Measurements from ENCODE around the gene CFAP97D2. TPM values are rescaled to one million over a fixed set of nuclear protein-coding genes. Genes with fewer than 3 reads are reported as not detected.

The CFAP97D2 gene
- total RNA-seq, 1 donor from 2014 or later = 1.8 TPM

DNA sequence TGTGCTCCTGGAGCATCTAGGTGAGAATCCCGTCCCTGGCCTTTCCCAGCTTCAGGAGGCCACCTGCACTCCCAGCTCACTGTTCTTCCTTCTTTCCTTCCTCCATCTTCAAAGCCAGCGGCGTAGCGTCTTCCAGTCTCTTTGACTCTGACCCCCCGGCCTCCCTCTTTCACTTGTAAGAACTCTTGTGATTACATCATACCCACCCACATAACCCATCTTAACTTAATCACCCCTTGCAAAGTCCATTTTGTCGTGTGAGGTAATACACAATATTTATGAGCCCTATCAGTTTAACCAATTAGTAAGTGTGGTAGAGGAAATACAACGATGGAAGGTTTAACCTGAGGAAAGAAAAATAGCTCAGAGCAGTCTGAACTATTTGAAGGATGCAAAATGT lies 51.1 kb downstream of the CFAP97D2 start:
- DNase-seq (no peak), ATAC-seq (no peak)
- no peak overlapping the region for H3K27ac ChIP-seq
- TF ChIP-seq, protein P1, sequence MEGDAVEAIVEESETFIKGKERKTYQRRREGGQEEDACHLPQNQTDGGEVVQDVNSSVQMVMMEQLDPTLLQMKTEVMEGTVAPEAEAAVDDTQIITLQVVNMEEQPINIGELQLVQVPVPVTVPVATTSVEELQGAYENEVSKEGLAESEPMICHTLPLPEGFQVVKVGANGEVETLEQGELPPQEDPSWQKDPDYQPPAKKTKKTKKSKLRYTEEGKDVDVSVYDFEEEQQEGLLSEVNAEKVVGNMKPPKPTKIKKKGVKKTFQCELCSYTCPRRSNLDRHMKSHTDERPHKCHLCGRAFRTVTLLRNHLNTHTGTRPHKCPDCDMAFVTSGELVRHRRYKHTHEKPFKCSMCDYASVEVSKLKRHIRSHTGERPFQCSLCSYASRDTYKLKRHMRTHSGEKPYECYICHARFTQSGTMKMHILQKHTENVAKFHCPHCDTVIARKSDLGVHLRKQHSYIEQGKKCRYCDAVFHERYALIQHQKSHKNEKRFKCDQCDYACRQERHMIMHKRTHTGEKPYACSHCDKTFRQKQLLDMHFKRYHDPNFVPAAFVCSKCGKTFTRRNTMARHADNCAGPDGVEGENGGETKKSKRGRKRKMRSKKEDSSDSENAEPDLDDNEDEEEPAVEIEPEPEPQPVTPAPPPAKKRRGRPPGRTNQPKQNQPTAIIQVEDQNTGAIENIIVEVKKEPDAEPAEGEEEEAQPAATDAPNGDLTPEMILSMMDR (IDR thresholded peaks at IDR 0.05) = no peak
- intact Hi-C loops (cut with DNase I) = no loop called here
- H3K36me3 ChIP-seq = no peaks in the 10 kb centered on the region
- no peak overlapping the region for H3K4me3 ChIP-seq
- H3K27me3 ChIP-seq (ENCODE audit: low read depth) = peaks cover 11% of the 10 kb centered on the region
- H3K9me3 ChIP-seq = no peaks in the 10 kb centered on the region
- H3K4me1 ChIP-seq = peaks cover 18% of the 10 kb centered on the region

DNA sequence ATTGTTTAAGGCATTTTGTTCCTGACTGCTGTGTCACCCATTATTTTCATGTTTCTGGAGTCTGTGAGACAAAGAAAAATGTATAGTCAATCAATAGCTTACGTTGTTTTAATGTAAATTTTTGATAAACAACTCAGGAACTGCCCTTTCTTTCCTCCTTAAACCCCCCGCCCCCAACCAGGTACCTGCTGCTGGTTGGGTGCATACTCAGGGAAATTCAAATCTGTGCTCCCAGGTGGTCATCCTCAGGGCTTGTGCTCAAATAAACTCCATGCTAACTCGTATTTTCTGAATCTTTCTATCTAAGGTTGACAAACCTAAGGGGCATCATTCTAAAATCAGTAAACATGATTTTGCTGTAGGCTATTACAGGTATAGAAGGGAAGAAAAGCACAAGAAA lies 51.5 kb downstream of the CFAP97D2 start:
- intact Hi-C loops (cut with DNase I) = no loop called here
- Histone ChIP-seq H3K9me3 (no peaks in the 10 kb centered on the region), H3K4me1 (peaks cover 19% of the 10 kb centered on the region), H3K27me3 (ENCODE audit: low read depth) (peaks cover 11% of the 10 kb centered on the region), H3K27ac (no peak overlapping the region), H3K36me3 (no peaks in the 10 kb centered on the region), H3K4me3 (no peak overlapping the region)
- no peak for DNase-seq
- TF ChIP-seq, protein P1 (IDR thresholded peaks at IDR 0.05) = no peak
- ATAC-seq = no peak

DNA sequence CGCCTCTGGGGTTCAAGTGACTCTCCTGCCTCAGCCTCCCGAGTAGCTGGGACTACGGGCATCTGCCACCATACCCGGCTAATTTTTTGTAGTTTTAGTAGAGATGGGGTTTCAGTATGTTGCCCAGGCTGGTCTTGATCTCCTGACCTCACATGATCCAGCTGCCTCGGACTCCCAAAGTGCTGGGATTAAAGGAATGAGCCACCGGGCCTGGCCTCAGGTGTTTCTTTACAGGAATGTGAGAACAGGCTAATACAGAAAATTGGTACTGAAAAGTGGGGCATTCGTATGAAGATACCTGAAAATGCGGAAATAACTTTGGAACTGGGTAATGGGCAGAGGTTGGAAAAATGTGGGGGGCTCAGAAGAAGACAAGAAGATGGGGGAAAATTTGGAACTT lies 52.8 kb downstream of the CFAP97D2 start:
- peaks cover 11% of the 10 kb centered on the region for H3K27me3 ChIP-seq (ENCODE audit: low read depth)
- no peak overlapping the region for H3K4me3 ChIP-seq
- H3K27ac ChIP-seq = no peak overlapping the region
- H3K36me3 ChIP-seq = peaks cover 4% of the 10 kb centered on the region
- intact Hi-C loops (cut with DNase I) = no loop called here
- DNase-seq (no peak), ATAC-seq (no peak)
- TF ChIP-seq, protein P1 (IDR thresholded peaks at IDR 0.05) = no peak
- no peaks in the 10 kb centered on the region for H3K9me3 ChIP-seq
- H3K4me1 ChIP-seq = peaks cover 21% of the 10 kb centered on the region

DNA sequence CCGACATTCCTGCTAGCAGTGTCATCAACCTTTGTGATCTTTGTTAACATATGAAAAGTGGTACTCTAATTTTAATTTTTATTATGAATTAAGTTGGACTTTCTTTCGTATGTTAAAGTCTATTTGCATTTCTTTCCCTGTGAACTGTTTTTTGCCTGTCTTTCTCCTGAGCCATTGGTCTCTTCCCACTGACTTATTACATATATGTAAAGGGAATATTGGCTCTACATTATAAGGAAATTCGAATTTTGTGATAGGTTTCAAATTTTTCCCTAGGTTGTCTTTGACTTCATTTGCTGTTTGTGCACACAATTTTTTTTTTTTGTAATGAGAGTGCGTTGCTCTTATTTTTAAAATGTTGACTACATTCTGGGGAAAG lies 55.2 kb downstream of the CFAP97D2 start:
- peak overlapping the region; percentile 99 for H3K4me3 ChIP-seq
- H3K27me3 ChIP-seq (ENCODE audit: low read depth) = no peaks in the 10 kb centered on the region
- ATAC-seq = no peak
- DNase-seq = no peak
- H3K9me3 ChIP-seq = no peaks in the 10 kb centered on the region
- TF ChIP-seq, protein P1 (IDR thresholded peaks at IDR 0.05) = no peak
- H3K4me1 ChIP-seq = peaks cover 18% of the 10 kb centered on the region
- intact Hi-C loops (cut with DNase I) = no loop called here
- peak overlapping the region; percentile 91 for H3K27ac ChIP-seq
- H3K36me3 ChIP-seq = peaks cover 28% of the 10 kb centered on the region

DNA sequence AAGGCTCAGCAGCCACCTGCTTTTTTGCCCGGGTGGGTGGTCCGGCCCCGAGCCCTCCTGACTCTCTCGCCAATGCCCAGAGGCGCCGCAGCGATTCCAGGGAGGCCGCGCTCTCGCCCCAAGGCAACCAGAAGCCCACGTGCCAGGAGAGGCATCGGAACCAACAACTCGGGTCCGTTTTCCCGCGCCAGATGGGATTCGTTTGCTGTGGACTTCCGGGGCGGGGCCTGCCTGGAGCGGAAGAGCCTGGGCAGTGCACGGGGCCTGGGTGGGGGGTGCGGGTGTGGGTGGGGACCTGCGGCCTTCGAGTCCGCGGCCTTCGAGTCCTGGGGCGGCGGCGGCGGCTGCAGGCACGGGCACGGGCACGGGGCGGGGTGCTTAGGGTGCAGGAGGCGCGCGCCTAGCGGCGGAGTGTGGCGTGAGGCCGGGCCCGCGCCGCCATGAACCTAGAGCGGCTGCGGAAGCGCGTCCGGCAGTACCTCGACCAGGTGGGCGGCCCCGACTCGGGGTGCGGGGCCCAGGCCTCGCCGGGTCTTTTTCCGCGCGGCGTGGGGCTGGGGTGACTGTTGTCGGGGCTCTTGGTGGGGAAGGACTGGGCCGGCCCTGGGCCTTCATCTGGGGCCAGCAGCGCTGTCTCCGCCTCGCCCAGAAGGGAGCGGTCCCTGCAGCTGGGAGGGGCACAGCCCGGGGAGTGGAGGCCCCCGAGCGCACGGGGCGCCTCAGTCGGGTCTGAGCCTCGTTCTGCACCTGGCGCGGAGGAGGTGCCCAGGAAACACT lies 55.8 kb downstream of the CFAP97D2 start, which contains the start of gene CDC16:
Gene CDC16 (plus strand): TSS at position 253 of the 777 bp plus-strand sequence. CDS start 188 bp downstream, at position 441.
- peak within 1 kb of the TSS; percentile 91 for H3K27ac ChIP-seq
- peak; percentile 99 for ATAC-seq
- intact Hi-C loops (cut with DNase I) = no loop called here

More for the DNA sequence above, 55.8 kb downstream of the CFAP97D2 start, which contains the start of gene CDC16:
- Histone ChIP-seq H3K9me3 (no peaks in the 10 kb centered on the region), H3K27me3 (ENCODE audit: low read depth) (no peaks in the 10 kb centered on the region), H3K4me1 (peaks cover 15% of the 10 kb centered on the region), H3K4me3 (peak within 1 kb of the TSS; percentile 99), H3K36me3 (peaks cover 33% of the 10 kb centered on the region)
- peak; percentile 95 for DNase-seq
- TF ChIP-seq, protein P1 (IDR thresholded peaks at IDR 0.05) = peak; percentile 32
